K562 (cell line): Measurements from ENCODE around the gene GPR107. TPM values are rescaled to one million over a fixed set of nuclear protein-coding genes. Genes with fewer than 3 reads are reported as not detected.

Experiments
- ATAC-seq: fragments of 200-7000 bp; cut with Tn5 transposase; 3 replicates; pipeline ENCODE4 v1.9.1; 2020; ENCODE audit warnings: moderate library complexity
- BruUV-seq: library from RNA; stranded (reverse); fragments of 400-500 nt; replicated peaks from 2 replicates; lab custom pipeline; 2021; lab: Mats Ljungman, UMichigan
- CTCF ChIA-PET: fragments of 300-600 bp; formaldehyde crosslinking; extraction: SDS; loops from one replicate; lab custom pipeline; 2021; ENCODE audit warnings: low intra/inter-chr PET ratio; lab: Yijun Ruan, JAX
- POLR2A ChIA-PET: fragments of 300-600, 350-650 bp; sonication (Branson Sonifier 250); formaldehyde crosslinking; extraction: SDS; loops from one replicate; lab custom pipeline; 2021; ENCODE audit warnings: antibody characterized with exemption, inconsistent platforms; lab: Yijun Ruan, JAX
- DNase-seq, 4 experiments: peaks; one replicate each; pipeline versions ENCODE4 v3.0.0 to v3.0.0-alpha.2; 2011 to 2018; ENCODE audit warnings: low spot score in 3 of 4, mixed read lengths in 3 of 4; ENCODE audit errors: extremely low read depth in 1 of 4
- FAIRE-seq: peaks from 2 replicates; lab custom pipeline; 2011; peaks lifted over from hg19 to GRCh38; lab: Jason Lieb, UNC
- H2AFZ ChIP-seq: 2 replicates; pipeline ENCODE4 v1.6.0; 2011; ENCODE audit warnings: low read depth, low read length, control low read depth, inconsistent platforms
- H3K27ac ChIP-seq: fragments of 200-600 bp; 3 replicates; pipeline ENCODE4 v1.8.0; 2011; ENCODE audit warnings: low read depth, mild to moderate bottlenecking, control low read depth, inconsistent platforms, low read length, moderate library complexity, mixed read lengths; ENCODE audit errors: extremely low read depth
- H3K27me3 ChIP-seq, 2 experiments: fragments of 300-600 bp in 1 of 2; 2 replicates in 1 of 2; 3 replicates in 1 of 2; pipeline versions ENCODE4 v1.6.0 to v1.8.0; 2011; ENCODE audit warnings: inconsistent platforms in 2 of 2, low read length in 2 of 2, mild to moderate bottlenecking in 1 of 2, mixed read lengths in 1 of 2, moderate library complexity in 1 of 2; ENCODE audit not compliant: control insufficient read depth in 2 of 2, insufficient read depth in 2 of 2
- H3K36me3 ChIP-seq: fragments of 300-600 bp; 3 replicates; pipeline ENCODE4 v1.8.0; 2011; ENCODE audit warnings: mild to moderate bottlenecking, low read length, inconsistent platforms; ENCODE audit not compliant: control insufficient read depth, insufficient read depth
- H3K4me1 ChIP-seq, 2 experiments: fragments of 200-600 bp in 1 of 2; replicated peaks in 1 of 2; 2 replicates in 1 of 2; 3 replicates in 1 of 2; pipeline versions ENCODE4 v1.5.1 to v1.8.0; 2011; ENCODE audit warnings: inconsistent platforms in 2 of 2, low read length in 2 of 2, mild to moderate bottlenecking in 1 of 2, mixed read lengths in 1 of 2, moderate library complexity in 1 of 2; ENCODE audit not compliant: control insufficient read depth in 2 of 2, insufficient read depth in 2 of 2
- H3K4me2 ChIP-seq: 2 replicates; pipeline ENCODE4 v1.6.1; 2011; ENCODE audit warnings: low read length, control low read depth, inconsistent platforms, mixed read lengths; ENCODE audit not compliant: insufficient read depth
- H3K4me3 ChIP-seq: fragments of 200-600 bp; sonication (generic), shearing (Covaris generic); 2 replicates; pipeline ENCODE4 v1.5.1; 2016; ENCODE audit warnings: control low read depth, inconsistent platforms
- H3K79me2 ChIP-seq: fragments of 200-600 bp; 3 replicates; pipeline ENCODE4 v1.8.0; 2011; ENCODE audit warnings: low read length, inconsistent platforms; ENCODE audit not compliant: control insufficient read depth, insufficient read depth
- H3K9ac ChIP-seq, 2 experiments: 2 replicates each; pipeline versions ENCODE4 v1.6.0 to v1.6.1; 2011; ENCODE audit warnings: low read depth in 2 of 2, low read length in 2 of 2, control low read depth in 1 of 2, inconsistent platforms in 1 of 2, mild to moderate bottlenecking in 1 of 2, mixed read lengths in 1 of 2; ENCODE audit not compliant: insufficient read depth in 1 of 2
- H3K9me1 ChIP-seq: one replicate; pipeline ENCODE4 v1.6.0; 2011; ENCODE audit warnings: inconsistent platforms, mild to moderate bottlenecking, low read length, moderate library complexity; ENCODE audit not compliant: control insufficient read depth, insufficient read depth
- H3K9me3 ChIP-seq: replicated peaks from 2 replicates; pipeline ENCODE4 v1.5.1; 2011; ENCODE audit warnings: low read depth, low read length, inconsistent platforms; ENCODE audit not compliant: control insufficient read depth, insufficient read depth
- H4K20me1 ChIP-seq: replicated peaks from 2 replicates; pipeline ENCODE4 v1.6.1; 2011; ENCODE audit warnings: low read length, inconsistent platforms, mixed read lengths; ENCODE audit not compliant: control insufficient read depth, insufficient read depth
- CBFA2T3 ChIP-seq: fragments of 450-650 bp; IDR thresholded peaks from 2 replicates; pipeline ENCODE4 v1.6.1; 2017
- CBX8 ChIP-seq: fragments of 200-600 bp; sonication (generic); IDR thresholded peaks from 2 replicates; pipeline ENCODE4 v1.6.1; 2012; ENCODE audit warnings: borderline replicate concordance, mixed run types, low read depth, mild to moderate bottlenecking, moderate library complexity, mixed read lengths, low read length, control low read depth, inconsistent platforms; ENCODE audit not compliant: poor library complexity, severe bottlenecking; ENCODE audit errors: extremely low read depth
- GABPA ChIP-seq: fragments of 200-800 bp; sonication (Bioruptor generic); conservative IDR thresholded peaks from 2 replicates; pipeline ENCODE4 v1.6.1; 2016; ENCODE audit warnings: low read depth, missing genetic modification characterization, missing compliant biosample characterization
- GABPB2 ChIP-seq: fragments of 250-450 bp; sonication (Bioruptor Pico); conservative IDR thresholded peaks from 2 replicates; pipeline ENCODE4 v1.5.1; 2021; ENCODE audit warnings: mild to moderate bottlenecking
- ILF3 ChIP-seq: fragments of 450-650 bp; IDR thresholded peaks from 2 replicates; pipeline ENCODE4 v1.6.1; 2018; ENCODE audit warnings: antibody characterized with exemption, mild to moderate bottlenecking, moderate library complexity, borderline replicate concordance
- KDM4B ChIP-seq, 2 experiments: fragments of 450-650 bp in 1 of 2; sonication (generic) in 1 of 2; IDR thresholded peaks; 2 replicates each; pipeline ENCODE4 v1.6.1; 2016 to 2017; ENCODE audit warnings: borderline replicate concordance in 2 of 2, antibody characterized with exemption in 1 of 2, low read depth in 1 of 2, mild to moderate bottlenecking in 1 of 2
- NFE2L1 ChIP-seq: fragments of 450-650 bp; IDR thresholded peaks from 2 replicates; pipeline ENCODE4 v1.6.1; 2016; ENCODE audit warnings: missing genetic modification characterization, low read depth, mild to moderate bottlenecking, missing compliant biosample characterization, moderate library complexity, borderline replicate concordance
- PCBP2 ChIP-seq: fragments of 200-400 bp; formaldehyde crosslinking; IDR thresholded peaks from 2 replicates; pipeline ENCODE4 v1.6.1; 2018; ENCODE audit warnings: low read length, low read depth, mild to moderate bottlenecking, moderate library complexity; ENCODE audit not compliant: poor library complexity, severe bottlenecking
- PHB ChIP-seq: fragments of 250-450 bp; sonication (Bioruptor Pico); IDR thresholded peaks from 2 replicates; pipeline ENCODE4 v1.5.0; 2021
- RNF2 ChIP-seq: sonication (generic); IDR thresholded peaks from 2 replicates; pipeline ENCODE4 v1.6.1; 2016
- RUNX1 ChIP-seq: sonication (generic); IDR thresholded peaks from 2 replicates; pipeline ENCODE4 v1.6.1; 2016; ENCODE audit warnings: antibody characterized with exemption, low read depth
- SRSF7 ChIP-seq: fragments of 200-400 bp; formaldehyde crosslinking; optimal IDR thresholded peaks from 2 replicates; pipeline ENCODE3; 2017; ENCODE audit warnings: mild to moderate bottlenecking, low read depth, low read length
- TARDBP ChIP-seq: fragments of 450-650 bp; IDR thresholded peaks from 2 replicates; pipeline ENCODE4 v1.6.1; 2016
- WGBS: fragments of 100-300 bp; shearing (Covaris generic); methylation state at CpG from one replicate; pipeline ENCODE4 v1.1.6; 2016; ENCODE audit warnings: low coverage, mixed read lengths; ENCODE audit not compliant: insufficient coverage; ENCODE audit errors: missing lambda C conversion rate; 5-methylcytosine and 5-hydroxymethylcytosine counted together
- in situ Hi-C: fragments of 300-500 bp; cut with MboI; formaldehyde crosslinking; loops from 4 replicates; pipeline ENCODE4 v1.15.0; 2018; ENCODE audit warnings: inconsistent platforms, mixed read lengths
- intact Hi-C: fragments of 100-400 bp; cut with micrococcal nuclease; formaldehyde crosslinking; loops from 2 replicates; pipeline ENCODE4 v1.14.2; 2022
- polyA plus RNA-seq, 8 experiments: library from polyadenylated mRNA; depleted of rRNA in 4 of 8; stranded (reverse) in 5 of 8; unstranded in 3 of 8; fragments of >200 nt; fragmentation: Nextera tagmentation in 2 of 8; fragmentation: Illumina TruSeq in 1 of 8; extraction: Ambion mirVana in 2 of 8; extraction: Trizol in 1 of 8; gene quantifications; 2 replicates each; pipeline versions ENCODE4 v1.2.1 to v1.2.3, GENCODE V29; 2011 to 2014; ENCODE audit warnings: inconsistent platforms in 1 of 8, missing spikeins in 1 of 8
- total RNA-seq, 7 experiments: library from RNA; depleted of rRNA in 6 of 7; stranded (reverse); fragments of >200 nt in 6 of 7; fragmentation: Illumina TruSeq in 2 of 7; extraction: Trizol in 2 of 7; gene quantifications; 2 replicates each; pipeline versions ENCODE4 v1.2.1 to v1.2.3, GENCODE V29; 2011 to 2021; ENCODE audit warnings: low replicate concordance in 1 of 7
- TF ChIP-seq, protein P1 (sequence below): fragments of 250-450 bp; sonication (Bioruptor Pico); IDR thresholded peaks from 2 replicates; pipeline ENCODE4 v1.6.1; 2021; ENCODE audit warnings: mild to moderate bottlenecking
- TF ChIP-seq, protein P2 (sequence below), 2 experiments: IDR thresholded peaks in 1 of 2; conservative IDR thresholded peaks in 1 of 2; 2 replicates each; pipeline ENCODE4 v1.6.1; 2016; ENCODE audit warnings: low read depth in 2 of 2, mild to moderate bottlenecking in 1 of 2, missing compliant biosample characterization in 1 of 2, missing genetic modification characterization in 1 of 2, moderate library complexity in 1 of 2
- TF ChIP-seq, protein P3 (sequence below): fragments of 250-450 bp; sonication (Bioruptor Pico); IDR thresholded peaks from 2 replicates; pipeline ENCODE4 v1.8.0; 2021; ENCODE audit warnings: moderate library complexity, mild to moderate bottlenecking, inconsistent platforms
- TF ChIP-seq, protein P4 (sequence below): fragments of 450-650 bp; IDR thresholded peaks from 2 replicates; pipeline ENCODE4 v1.6.1; 2016

Gene GPR107
- total and polyA plus RNA-seq, 9 of the 15 experiments (the other 6 are each of a cell fraction or from before 2014, with no cell fraction given), result 3.2 to 34.6 (median 14.4) TPM

DNA sequence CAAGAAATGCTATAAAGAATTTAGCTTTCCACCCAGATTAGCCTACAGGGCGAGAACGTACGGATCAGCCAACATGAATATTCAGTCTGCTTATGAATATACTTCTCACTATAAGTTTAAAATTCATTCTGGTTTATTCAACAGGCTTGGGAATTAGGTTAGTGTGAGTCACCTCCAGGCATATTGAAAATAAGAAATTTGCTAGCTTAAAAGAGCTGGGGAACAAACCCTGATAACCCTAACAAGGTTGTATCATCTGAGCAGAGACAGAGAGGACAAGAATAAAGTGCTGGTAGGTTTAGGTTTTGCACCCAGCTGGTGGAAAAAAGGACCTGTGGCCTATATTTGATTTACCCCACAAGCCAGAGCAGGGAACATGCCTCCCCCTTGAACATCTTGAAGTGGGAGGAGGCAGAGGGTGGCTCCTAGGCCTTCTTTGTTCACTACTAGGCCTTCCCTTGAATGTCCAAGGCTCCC is 23.0 kb upstream of the GPR107 start (continued):
- TF ChIP-seq NFE2L1 (tag), result no peak
- TF ChIP-seq, protein P1, sequence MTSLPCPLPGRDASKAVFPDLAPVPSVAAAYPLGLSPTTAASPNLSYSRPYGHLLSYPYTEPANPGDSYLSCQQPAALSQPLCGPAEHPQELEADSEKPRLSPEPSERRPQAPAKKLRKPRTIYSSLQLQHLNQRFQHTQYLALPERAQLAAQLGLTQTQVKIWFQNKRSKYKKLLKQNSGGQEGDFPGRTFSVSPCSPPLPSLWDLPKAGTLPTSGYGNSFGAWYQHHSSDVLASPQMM (CRISPR knock-in tag), result no peak
- no peak for TF ChIP-seq PCBP2
- TF ChIP-seq, protein P2, sequence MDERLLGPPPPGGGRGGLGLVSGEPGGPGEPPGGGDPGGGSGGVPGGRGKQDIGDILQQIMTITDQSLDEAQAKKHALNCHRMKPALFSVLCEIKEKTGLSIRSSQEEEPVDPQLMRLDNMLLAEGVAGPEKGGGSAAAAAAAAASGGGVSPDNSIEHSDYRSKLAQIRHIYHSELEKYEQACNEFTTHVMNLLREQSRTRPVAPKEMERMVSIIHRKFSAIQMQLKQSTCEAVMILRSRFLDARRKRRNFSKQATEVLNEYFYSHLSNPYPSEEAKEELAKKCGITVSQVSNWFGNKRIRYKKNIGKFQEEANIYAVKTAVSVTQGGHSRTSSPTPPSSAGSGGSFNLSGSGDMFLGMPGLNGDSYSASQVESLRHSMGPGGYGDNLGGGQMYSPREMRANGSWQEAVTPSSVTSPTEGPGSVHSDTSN (CRISPR knock-in tag; IDR thresholded peaks at IDR 0.05; ENCODE audit: low read depth), result no peak
- TF ChIP-seq, protein P2 (tag; conservative IDR thresholded peaks at IDR 0.05; ENCODE audit: low read depth), result no peak

DNA sequence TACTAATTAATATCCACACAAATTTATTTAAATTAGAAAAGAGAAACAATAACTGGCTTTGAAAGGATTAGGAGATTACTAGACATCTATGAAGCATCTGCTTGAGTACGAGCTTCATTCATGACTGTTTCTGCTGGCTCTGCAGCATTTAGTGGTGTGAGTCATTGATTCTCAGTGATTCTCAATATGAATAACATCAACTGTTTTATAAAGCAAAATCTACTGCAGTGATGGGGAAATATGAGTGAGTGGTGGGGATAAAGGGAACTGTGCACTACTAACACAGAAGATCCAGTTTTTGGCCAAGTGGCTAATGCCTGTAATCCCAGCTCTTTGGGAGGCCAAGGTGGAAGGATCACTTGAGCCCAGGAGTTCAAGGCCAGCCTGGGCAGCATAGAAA is 19.1 kb upstream of the GPR107 start:
- POLR2A ChIA-PET, result interaction anchor here (0.9 kb wide), 1 partner anchor 19 kb away, joined by 4 read pairs; no protein-coding TSS in a partner anchor
- no TSS peak for BruUV-seq
- no peaks in the 10 kb centered on the region for H3K9me3 ChIP-seq
- H4K20me1 ChIP-seq, result no peaks in the 10 kb centered on the region
- no peak overlapping the region for H3K9ac ChIP-seq
- no peak overlapping the region for H2AFZ ChIP-seq
- no peak for FAIRE-seq
- DNase-seq, result no peak
- in situ Hi-C loops, result no loop called here
- 0 out of 5 replicates have a peak, but pooled peaks cover 0 to 2% of the 10 kb centered on the region in 2 experiments for H3K4me1 ChIP-seq
- H3K79me2 ChIP-seq, result no peaks in the 10 kb centered on the region
- CTCF ChIA-PET, result no interaction called here
- H3K4me2 ChIP-seq, result no peak overlapping the region
- no peak for ATAC-seq
- H3K27ac ChIP-seq, result no peak overlapping the region
- H3K27me3 ChIP-seq, result no peaks in the 10 kb centered on the region
- intact Hi-C loops, result no loop called here
- no peaks in the 10 kb centered on the region for H3K36me3 ChIP-seq
- no peaks in the 10 kb centered on the region for H3K9me1 ChIP-seq
- WGBS, result 54% methylated on average over 1 of the region's 1 CpG
- no peak overlapping the region for H3K4me3 ChIP-seq
- TF ChIP-seq CBX8 (no peak), PHB (CRISPR knock-in tag) (no peak), RUNX1 (no peak), GABPB2 (CRISPR knock-in tag) (no peak), CBFA2T3 (no peak), RNF2 (no peak), TARDBP (no peak), SRSF7 (no peak), GABPA (tag) (no peak), ILF3 (no peak), KDM4B (IDR thresholded peaks at IDR 0.05; ENCODE audit: borderline replicate concordance in 2 of 2, low read depth in 1 of 2) (no peak)
- TF ChIP-seq, protein P3, sequence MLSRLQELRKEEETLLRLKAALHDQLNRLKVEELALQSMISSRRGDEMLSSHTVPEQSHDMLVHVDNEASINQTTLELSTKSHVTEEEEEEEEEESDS (CRISPR knock-in tag), result no peak
- TF ChIP-seq, protein P4, sequence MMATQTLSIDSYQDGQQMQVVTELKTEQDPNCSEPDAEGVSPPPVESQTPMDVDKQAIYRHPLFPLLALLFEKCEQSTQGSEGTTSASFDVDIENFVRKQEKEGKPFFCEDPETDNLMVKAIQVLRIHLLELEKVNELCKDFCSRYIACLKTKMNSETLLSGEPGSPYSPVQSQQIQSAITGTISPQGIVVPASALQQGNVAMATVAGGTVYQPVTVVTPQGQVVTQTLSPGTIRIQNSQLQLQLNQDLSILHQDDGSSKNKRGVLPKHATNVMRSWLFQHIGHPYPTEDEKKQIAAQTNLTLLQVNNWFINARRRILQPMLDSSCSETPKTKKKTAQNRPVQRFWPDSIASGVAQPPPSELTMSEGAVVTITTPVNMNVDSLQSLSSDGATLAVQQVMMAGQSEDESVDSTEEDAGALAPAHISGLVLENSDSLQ, result no peak
